HepG2 (cell line): ENCODE measurements around the gene ZNF512B. TPM values are rescaled to one million over a fixed set of nuclear protein-coding genes. Genes with fewer than 3 reads are reported as not detected.
A peak's percentile ranks its signal among the peaks of the same experiment; 100 is the strongest.

Source experiments
- CENPT ChIP-seq: sonication (generic); formaldehyde crosslinking; IDR thresholded peaks from 2 replicates; pipeline ENCODE4 v1.8.0; 2022; ENCODE audit warnings: low read depth, mild to moderate bottlenecking, moderate library complexity, missing genetic modification reagents
- CHD4 ChIP-seq: fragments of 200-600 bp; sonication (generic); IDR thresholded peaks from 2 replicates; pipeline ENCODE4 v1.7.0; 2017; ENCODE audit warnings: mild to moderate bottlenecking, low read length, borderline replicate concordance
- GFI1 ChIP-seq: sonication (generic); formaldehyde crosslinking; IDR thresholded peaks from 2 replicates; pipeline ENCODE4 v1.5.0; 2020; ENCODE audit warnings: missing genetic modification reagents, mild to moderate bottlenecking, borderline replicate concordance
- HES4 ChIP-seq: sonication (generic); formaldehyde crosslinking; IDR thresholded peaks from 2 replicates; pipeline ENCODE4 v1.9.0; 2021; ENCODE audit warnings: mild to moderate bottlenecking, missing genetic modification reagents, borderline replicate concordance
- HMGXB3 ChIP-seq: sonication (generic); formaldehyde crosslinking; IDR thresholded peaks from 2 replicates; pipeline ENCODE4 v1.4.0; 2020; ENCODE audit warnings: missing genetic modification reagents, borderline replicate concordance
- KDM5A ChIP-seq: fragments of 200-600 bp; sonication (generic); IDR thresholded peaks from 2 replicates; pipeline ENCODE4 v1.7.0; 2018; ENCODE audit warnings: antibody characterized with exemption, mild to moderate bottlenecking, low read length, borderline replicate concordance
- MLLT10 ChIP-seq: sonication (generic); formaldehyde crosslinking; IDR thresholded peaks from 2 replicates; pipeline ENCODE4 v1.4.0; 2020; ENCODE audit warnings: missing genetic modification reagents
- MTA3 ChIP-seq: sonication (generic); formaldehyde crosslinking; IDR thresholded peaks from 2 replicates; pipeline ENCODE4 v1.4.0; 2020; ENCODE audit warnings: missing genetic modification reagents
- MYNN ChIP-seq: sonication (generic); formaldehyde crosslinking; IDR thresholded peaks from 2 replicates; pipeline ENCODE4 v1.4.0; 2020; ENCODE audit warnings: mild to moderate bottlenecking, low read depth, missing genetic modification reagents
- NR2F2 ChIP-seq: IDR thresholded peaks from 2 replicates; pipeline ENCODE4 v1.6.1; 2012; ENCODE audit warnings: low read depth, inconsistent platforms, borderline replicate concordance
- PHF21A ChIP-seq: sonication (generic); formaldehyde crosslinking; IDR thresholded peaks from 2 replicates; pipeline ENCODE4 v1.5.0; 2020; ENCODE audit warnings: mild to moderate bottlenecking, missing genetic modification reagents
- RELA ChIP-seq: sonication (generic); formaldehyde crosslinking; IDR thresholded peaks from 2 replicates; pipeline ENCODE4 v1.4.0; 2020; ENCODE audit warnings: missing genetic modification reagents
- SSRP1 ChIP-seq: IDR thresholded peaks from 2 replicates; pipeline ENCODE4 v1.6.1; 2016; ENCODE audit warnings: control low read depth
- TEAD3 ChIP-seq: optimal IDR thresholded peaks from 2 replicates; pipeline ENCODE3; 2016; ENCODE audit warnings: borderline replicate concordance
- ZBTB7A ChIP-seq: sonication (generic); formaldehyde crosslinking; IDR thresholded peaks from 2 replicates; pipeline ENCODE4 v1.8.0; 2022; ENCODE audit warnings: mild to moderate bottlenecking, missing genetic modification reagents
- ZNF121 ChIP-seq: sonication (generic); formaldehyde crosslinking; IDR thresholded peaks from 2 replicates; pipeline ENCODE4 v1.5.0; 2020; ENCODE audit warnings: mild to moderate bottlenecking, missing genetic modification reagents
- ZNF256 ChIP-seq: sonication (generic); formaldehyde crosslinking; conservative IDR thresholded peaks from 2 replicates; pipeline ENCODE4 v1.4.0; 2020; ENCODE audit warnings: missing genetic modification reagents
- ZNF451 ChIP-seq: sonication (generic); formaldehyde crosslinking; IDR thresholded peaks from 2 replicates; pipeline ENCODE4 v1.5.0; 2020; ENCODE audit warnings: mild to moderate bottlenecking, missing genetic modification reagents
- ZNF460 ChIP-seq: sonication (generic); formaldehyde crosslinking; IDR thresholded peaks from 2 replicates; pipeline ENCODE4 v1.5.1; 2020; ENCODE audit warnings: missing genetic modification reagents, mild to moderate bottlenecking, borderline replicate concordance
- ZNF777 ChIP-seq: sonication (generic); formaldehyde crosslinking; IDR thresholded peaks from 2 replicates; pipeline ENCODE4 v1.4.0; 2020; ENCODE audit warnings: missing genetic modification reagents
- ZSCAN9 ChIP-seq: IDR thresholded peaks from 2 replicates; pipeline ENCODE4 v1.6.1; 2016; ENCODE audit warnings: borderline replicate concordance
- polyA plus RNA-seq, 8 experiments: library from polyadenylated mRNA; depleted of rRNA in 3 of 8; stranded (reverse) in 7 of 8; unstranded in 1 of 8; fragments of >200 nt; fragmentation: Illumina TruSeq in 4 of 8; extraction: Trizol in 4 of 8; gene quantifications; 2 replicates each; pipeline versions ENCODE4 v1.2.1 to v1.2.3, GENCODE V29; 2011 to 2016; ENCODE audit warnings: low read depth in 4 of 8, missing spikeins in 1 of 8, mixed read lengths in 1 of 8; ENCODE audit not compliant: insufficient read depth in 1 of 8
- total RNA-seq, 5 experiments: library from RNA; depleted of rRNA; stranded (reverse); fragments of >200 nt; fragmentation: Illumina TruSeq; extraction: Trizol; gene quantifications; 2 replicates each; pipeline ENCODE4 v1.2.3, GENCODE V29; 2016; ENCODE audit warnings: low read depth in 1 of 5
- TF ChIP-seq, protein P1 (sequence below), 2 experiments: fragments of 450-650 bp in 1 of 2; sonication (generic) in 1 of 2; formaldehyde crosslinking; IDR thresholded peaks; 2 replicates each; pipeline versions ENCODE4 v1.5.0 to v1.8.0; 2020 to 2022; ENCODE audit warnings: mild to moderate bottlenecking in 1 of 2, missing genetic modification reagents in 1 of 2
- TF ChIP-seq, protein P2 (sequence below): sonication (generic); formaldehyde crosslinking; IDR thresholded peaks from 2 replicates; pipeline ENCODE4 v1.4.0; 2020; ENCODE audit warnings: missing genetic modification reagents

ZNF512B gene
- total and polyA plus RNA-seq, 2 of the 13 experiments (the other 11 are each of a cell fraction or from before 2014, with no cell fraction given), result 11.5 to 30.6 TPM

DNA sequence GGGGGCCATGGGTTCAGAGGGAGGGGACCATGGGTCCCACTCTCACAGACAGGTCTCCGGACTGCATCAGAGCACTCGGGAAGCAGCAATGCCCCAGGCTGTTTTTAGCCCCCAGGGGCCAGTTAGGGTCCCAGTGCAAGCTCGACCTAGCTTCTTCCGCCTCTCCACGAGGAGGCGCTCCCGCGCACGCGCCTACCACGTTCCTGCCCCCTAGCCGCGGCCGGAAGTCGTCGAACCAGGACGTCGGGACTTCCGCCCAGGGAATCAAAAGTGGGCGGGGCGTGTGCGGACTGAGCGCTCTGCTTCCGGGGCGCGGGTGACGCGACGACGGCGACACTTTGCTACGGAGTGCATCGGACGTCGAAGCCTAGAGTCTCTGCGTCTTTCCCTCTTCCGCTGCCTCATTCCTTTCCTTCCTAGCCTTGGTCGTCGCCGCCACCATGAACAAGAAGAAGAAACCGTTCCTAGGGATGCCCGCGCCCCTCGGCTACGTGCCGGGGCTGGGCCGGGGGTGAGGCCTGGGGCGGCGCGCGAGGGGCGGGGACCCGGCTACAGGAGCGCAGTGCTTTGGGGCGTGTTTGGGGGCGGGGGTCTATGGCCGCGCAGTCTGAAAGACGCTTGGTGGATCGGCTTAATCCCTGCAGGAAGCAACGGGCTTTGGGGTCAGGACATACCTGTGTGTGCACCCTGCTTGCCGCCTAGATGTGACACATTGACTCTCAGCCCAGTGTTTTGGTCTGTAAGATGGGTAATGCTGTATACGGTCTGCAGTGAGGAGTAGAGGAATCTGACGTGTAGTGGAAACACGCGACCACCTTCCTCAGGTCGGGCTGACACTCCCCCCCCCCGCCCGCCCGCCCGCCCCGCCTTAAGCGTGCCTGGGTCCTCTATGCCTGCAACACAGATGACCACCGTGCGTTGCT is 11.3 kb upstream of the ZNF512B start, which contains the start of gene PRPF6 (continued):
- TF ChIP-seq HES4 (CRISPR knock-in tag) (peak; percentile 97), CHD4 (0 out of 2 replicates have a peak, but pooled peaks have one; percentile 7), RELA (CRISPR knock-in tag) (no peak), ZSCAN9 (CRISPR knock-in tag) (peak; percentile 97), TEAD3 (CRISPR knock-in tag) (peak; percentile 94), MLLT10 (CRISPR knock-in tag) (no peak), ZNF121 (CRISPR knock-in tag) (peak; percentile 78), SSRP1 (CRISPR knock-in tag) (peak; percentile 53; the same call in 1 of the 2 replicates), ZNF777 (peak; percentile 95), CENPT (CRISPR knock-in tag) (no peak; the same call in 1 of the 2 replicates), ZNF451 (no peak; the same call in 1 of the 2 replicates), PHF21A (CRISPR knock-in tag) (peak; percentile 97), ZBTB7A (CRISPR knock-in tag) (peak; percentile 95), MTA3 (no peak), NR2F2 (0 out of 2 replicates have a peak, but pooled peaks have one; percentile 11), GFI1 (CRISPR knock-in tag) (peak; percentile 85), MYNN (CRISPR knock-in tag) (peak; percentile 86), ZNF256 (CRISPR knock-in tag) (peak; percentile 75; the same call in 1 of the 2 replicates), ZNF460 (CRISPR knock-in tag) (0 out of 2 replicates have a peak, but pooled peaks have one; percentile 22), HMGXB3 (peak; percentile 95), KDM5A (peak; percentile 98)
- TF ChIP-seq, protein P1, sequence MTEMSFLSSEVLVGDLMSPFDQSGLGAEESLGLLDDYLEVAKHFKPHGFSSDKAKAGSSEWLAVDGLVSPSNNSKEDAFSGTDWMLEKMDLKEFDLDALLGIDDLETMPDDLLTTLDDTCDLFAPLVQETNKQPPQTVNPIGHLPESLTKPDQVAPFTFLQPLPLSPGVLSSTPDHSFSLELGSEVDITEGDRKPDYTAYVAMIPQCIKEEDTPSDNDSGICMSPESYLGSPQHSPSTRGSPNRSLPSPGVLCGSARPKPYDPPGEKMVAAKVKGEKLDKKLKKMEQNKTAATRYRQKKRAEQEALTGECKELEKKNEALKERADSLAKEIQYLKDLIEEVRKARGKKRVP (CRISPR knock-in tag; IDR thresholded peaks at IDR 0.05), result peak in 1 of 2 experiments; percentile 87; a peak in 2 of 4 replicates
- TF ChIP-seq, protein P2, sequence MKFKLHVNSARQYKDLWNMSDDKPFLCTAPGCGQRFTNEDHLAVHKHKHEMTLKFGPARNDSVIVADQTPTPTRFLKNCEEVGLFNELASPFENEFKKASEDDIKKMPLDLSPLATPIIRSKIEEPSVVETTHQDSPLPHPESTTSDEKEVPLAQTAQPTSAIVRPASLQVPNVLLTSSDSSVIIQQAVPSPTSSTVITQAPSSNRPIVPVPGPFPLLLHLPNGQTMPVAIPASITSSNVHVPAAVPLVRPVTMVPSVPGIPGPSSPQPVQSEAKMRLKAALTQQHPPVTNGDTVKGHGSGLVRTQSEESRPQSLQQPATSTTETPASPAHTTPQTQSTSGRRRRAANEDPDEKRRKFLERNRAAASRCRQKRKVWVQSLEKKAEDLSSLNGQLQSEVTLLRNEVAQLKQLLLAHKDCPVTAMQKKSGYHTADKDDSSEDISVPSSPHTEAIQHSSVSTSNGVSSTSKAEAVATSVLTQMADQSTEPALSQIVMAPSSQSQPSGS (CRISPR knock-in tag), result peak; percentile 88
